Occipital lobe (tissue), 2 donors: ENCODE results near the gene AMBP. TPM values are rescaled to one million over a fixed set of nuclear protein-coding genes. Genes with fewer than 3 reads are reported as not detected.
"Not testable (repeated sequence)": the region's sequence is repeated elsewhere in the genome, so short reads cannot be mapped to it uniquely, and the experiment has no call there.

Source experiments
- DNase-seq: peaks from one replicate; lab custom pipeline; 2025; lab: John Stamatoyannopoulos, UW
- total RNA-seq: library from RNA; depleted of rRNA; stranded (reverse); fragments of >200 nt; gene quantifications from one replicate; pipeline ENCODE4 v1.2.3, GENCODE V29; 2014

Gene AMBP
- total RNA-seq, 1 donor from 2014 or later: 1.6 TPM

GRCh38 chr9:114051706-114052105, 26.4 kb downstream of the AMBP start:
- no peak for DNase-seq

- DNase-seq: no peak
Observed at GRCh38 chr9:114051281-114051680, 26.8 kb downstream of the AMBP start.

GRCh38 chr9:114050646-114051045, 27.5 kb downstream of the AMBP start:
- no peak for DNase-seq

GRCh38 chr9:114050226-114050568, 27.9 kb downstream of the AMBP start:
- no peak for DNase-seq

GRCh38 chr9:114049441-114050225, 28.5 kb downstream of the AMBP start:
- no peak for DNase-seq

- no peak for DNase-seq
Observed at GRCh38 chr9:114048533-114049415, 29.3 kb downstream of the AMBP start.

- no peak for DNase-seq
Observed at GRCh38 chr9:114047717-114048116, 30.4 kb downstream of the AMBP start.

GRCh38 chr9:114046875-114047274, 31.2 kb downstream of the AMBP start:
- no peak for DNase-seq

GRCh38 chr9:114046237-114046755, 31.8 kb downstream of the AMBP start:
- no peak for DNase-seq

GRCh38 chr9:114043660-114044059, 34.4 kb downstream of the AMBP start:
- not testable (repeated sequence) for DNase-seq

GRCh38 chr9:114039484-114039883, 38.6 kb downstream of the AMBP start:
- DNase-seq: no peak

GRCh38 chr9:114038724-114039313, 39.3 kb downstream of the AMBP start:
- DNase-seq: no peak

- DNase-seq: peak; percentile 48
Observed at GRCh38 chr9:114037961-114038723, 40.0 kb downstream of the AMBP start.

- DNase-seq: no peak
Observed at GRCh38 chr9:114037249-114037648, 40.9 kb downstream of the AMBP start.

- DNase-seq: no peak
Observed at GRCh38 chr9:114035845-114036801, 42.0 kb downstream of the AMBP start.

GRCh38 chr9:114035221-114035844, 42.8 kb downstream of the AMBP start:
- no peak for DNase-seq

GRCh38 chr9:114034661-114035062, 43.4 kb downstream of the AMBP start:
- DNase-seq: peak; percentile 19

- no peak for DNase-seq
Observed at GRCh38 chr9:114034196-114034595, 43.9 kb downstream of the AMBP start.

- DNase-seq: no peak
Observed at GRCh38 chr9:114033397-114034103, 44.5 kb downstream of the AMBP start.
